GM12873 (cell line): ENCODE results near the gene MT4.

Experiments used
- CTCF ChIP-seq: IDR thresholded peaks from 2 replicates; pipeline ENCODE4 v1.5.1; 2012; ENCODE audit warnings: low read depth, mild to moderate bottlenecking, moderate library complexity, low read length, control low read depth; ENCODE audit not compliant: insufficient read depth; ENCODE audit errors: missing control alignments

MT4 gene

GRCh38 chr16:56530872-56531271 lies 34.0 kb upstream of the MT4 start:
- no peak for TF ChIP-seq CTCF

- TF ChIP-seq CTCF, result no peak
These were observed 32.2 kb upstream of the MT4 start for GRCh38 chr16:56532714-56533113.

GRCh38 chr16:56534847-56535383 lies 30.0 kb upstream of the MT4 start:
- TF ChIP-seq CTCF, result no peak

GRCh38 chr16:56538331-56538730 lies 26.5 kb upstream of the MT4 start:
- TF ChIP-seq CTCF, result no peak

- no peak for TF ChIP-seq CTCF
These were observed 25.2 kb upstream of the MT4 start for GRCh38 chr16:56539656-56540055.

GRCh38 chr16:56542039-56542438 lies 22.8 kb upstream of the MT4 start:
- no peak for TF ChIP-seq CTCF

- no peak for TF ChIP-seq CTCF
These were observed 17.5 kb upstream of the MT4 start for GRCh38 chr16:56547120-56547948.
